Aorta (tissue), 5 donors: Measurements from ENCODE around the gene STK25. TPM values are rescaled to one million over a fixed set of nuclear protein-coding genes. Genes with fewer than 3 reads are reported as not detected.
"Not testable (repeated sequence)": the region's sequence is repeated elsewhere in the genome, so short reads cannot be mapped to it uniquely, and the experiment has no call there.

Experiments
- ATAC-seq: fragments of 200-7000 bp; cut with Tn5 transposase; one replicate; pipeline ENCODE4 v1.9.1; 2022; ENCODE audit warnings: moderate library complexity; ENCODE audit not compliant: low FRiP score
- DNase-seq, 2 donors: peaks; one replicate each; pipeline ENCODE4 v3.0.0-alpha.2; 2020
- H3K27ac ChIP-seq, 2 donors: one replicate each; pipeline ENCODE4 v1.5.1; 2013; ENCODE audit warnings: low read length in 2 of 2, mild to moderate bottlenecking in 2 of 2, moderate library complexity in 2 of 2, control low read depth in 1 of 2, inconsistent platforms in 1 of 2, low read depth in 1 of 2
- H3K27me3 ChIP-seq, 2 donors: one replicate each; pipeline ENCODE4 v1.6.1; 2013; ENCODE audit warnings: control low read depth in 1 of 2, low read length in 1 of 2, mild to moderate bottlenecking in 1 of 2, moderate library complexity in 1 of 2; ENCODE audit not compliant: insufficient read depth in 2 of 2, control insufficient read depth in 1 of 2
- H3K36me3 ChIP-seq, 2 donors: one replicate each; pipeline ENCODE4 v1.6.1; 2013; ENCODE audit warnings: control low read depth in 1 of 2, low read length in 1 of 2, mild to moderate bottlenecking in 1 of 2; ENCODE audit not compliant: insufficient read depth in 2 of 2, control insufficient read depth in 1 of 2
- H3K4me1 ChIP-seq, 2 donors: one replicate each; pipeline ENCODE4 v1.6.1; 2013; ENCODE audit warnings: low read length in 2 of 2, control low read depth in 1 of 2, mild to moderate bottlenecking in 1 of 2, moderate library complexity in 1 of 2; ENCODE audit not compliant: insufficient read depth in 2 of 2, control insufficient read depth in 1 of 2
- H3K4me3 ChIP-seq, 2 donors: one replicate each; pipeline ENCODE4 v1.5.1; 2013; ENCODE audit warnings: low read length in 2 of 2, control low read depth in 1 of 2, mild to moderate bottlenecking in 1 of 2
- H3K9me3 ChIP-seq: one replicate; pipeline ENCODE4 v1.6.1; 2013; ENCODE audit warnings: mild to moderate bottlenecking, low read length; ENCODE audit not compliant: control insufficient read depth
- WGBS, 2 donors: extraction: QIAGEN DNeasy Blood & Tissue Kit; methylation state at CpG; one replicate each; pipeline ENCODE4 v1.1.7; 2013; 5-methylcytosine and 5-hydroxymethylcytosine counted together
- intact Hi-C, 2 donors: fragments of 100-400 bp; cut with DNase I; formaldehyde crosslinking; loops; one replicate each; pipeline versions ENCODE4 v1.14.2 to v1.15.0; 2022
- polyA plus RNA-seq, 2 donors: library from polyadenylated mRNA; stranded (reverse); fragments of 200-250 nt; gene quantifications; one replicate each; pipeline ENCODE4 v1.2.3, GENCODE V29; 2013
- total RNA-seq, 2 donors: library from RNA; stranded (reverse); fragmentation: NEBNext Ultra II Directional; extraction: Animal tissue kit (Norgen Biotek cat#: 25700); gene quantifications; one replicate each; pipeline ENCODE4 v1.2.1, GENCODE V29; 2021
- donor health status: healthy with polysubstance abuse.
- donor health status: Bipolar disorder and iron deficiency.
- donor health status: DM: no; HTN: no; CAD: no.
- donor health status: DM: no; HTN: no; CAD: no.
- donor health status: DM: yes; HTN: yes; CAD: no.

The STK25 gene
- total and polyA plus RNA-seq, 4 donors = 85.1 to 261 (median 121) TPM

- H3K4me3 ChIP-seq, DNase-seq: not testable (repeated sequence)
- 91 to 95% methylated on average over 11 of the region's 11 CpGs for WGBS, 2 donors
Measured at GRCh38 chr2:241506317-241506716, 2.1 kb downstream of the STK25 start.

GRCh38 chr2:241505781-241506201, 2.6 kb downstream of the STK25 start:
- ATAC-seq = no peak
- no peaks in the 10 kb centered on the region for H3K4me1 ChIP-seq

More at GRCh38 chr2:241506317-241506716, 2.1 kb downstream of the STK25 start:
- not testable (repeated sequence) for H3K9me3 ChIP-seq, H3K36me3 ChIP-seq, H3K4me1 ChIP-seq, ATAC-seq, H3K27me3 ChIP-seq, H3K27ac ChIP-seq
- intact Hi-C loops = loop anchor here in 1 of 2 donors (5.0 kb wide), 2 partner anchors 56 to 106 kb away; no protein-coding TSS in a partner anchor

DNA sequence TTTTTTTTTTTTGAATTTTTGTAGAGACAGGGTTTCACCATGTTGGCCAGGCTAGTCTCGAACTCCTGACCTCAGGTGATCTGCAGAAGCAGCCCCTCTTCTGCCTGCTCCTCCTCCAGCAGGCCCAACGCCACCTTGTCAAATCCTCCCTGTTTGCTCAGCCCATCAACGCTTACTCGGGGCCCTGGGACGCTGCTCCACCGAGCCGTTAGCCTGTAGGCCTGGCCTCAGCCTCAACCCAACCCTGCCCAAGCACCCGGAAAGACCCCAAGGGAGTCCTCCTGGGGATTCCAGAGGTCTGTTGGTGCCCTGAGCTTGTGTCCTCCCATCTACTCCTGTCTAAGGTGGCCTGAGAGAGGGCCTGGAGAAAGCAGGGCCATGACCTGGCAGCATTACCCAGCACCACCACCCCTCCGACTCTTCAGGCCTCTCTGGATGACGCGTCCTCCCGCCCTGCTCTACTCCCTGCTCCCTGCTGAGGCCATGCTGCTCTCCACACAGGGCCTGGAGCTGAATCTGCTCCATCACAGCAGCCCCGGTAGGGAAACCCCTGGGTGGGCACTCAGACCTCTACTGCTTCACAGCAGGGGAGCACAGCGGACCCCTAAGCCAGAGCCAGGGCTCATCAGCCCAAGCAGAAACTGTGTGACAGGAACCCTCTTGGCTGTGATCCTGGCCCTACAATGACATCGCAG, 3.2 kb downstream of the STK25 start:
- Histone ChIP-seq H3K4me3 (no peak overlapping the region), H3K36me3 (no peaks in the 10 kb centered on the region), H3K9me3 (no peaks in the 10 kb centered on the region), H3K27ac (no peak overlapping the region), H3K4me1 (no peaks in the 10 kb centered on the region), H3K27me3 (no peaks in the 10 kb centered on the region)
- DNase-seq (no peak), ATAC-seq (no peak)
- intact Hi-C loops = loop anchor here in 1 of 2 donors (5.0 kb wide), 2 partner anchors 57 to 107 kb away; no protein-coding TSS in a partner anchor
- 83 to 87% methylated on average over 15 of the region's 15 CpGs for WGBS, 2 donors

More at GRCh38 chr2:241505781-241506201, 2.6 kb downstream of the STK25 start:
- H3K4me3 ChIP-seq = no peak overlapping the region
- no peak overlapping the region for H3K27ac ChIP-seq
- no peaks in the 10 kb centered on the region for H3K27me3 ChIP-seq
- intact Hi-C loops = loop anchor here in 1 of 2 donors (5.0 kb wide), 2 partner anchors 57 to 107 kb away; no protein-coding TSS in a partner anchor
- 85 to 88% methylated on average over 7 of the region's 7 CpGs for WGBS, 2 donors
- DNase-seq = no peak
- no peaks in the 10 kb centered on the region for H3K9me3 ChIP-seq
- H3K36me3 ChIP-seq = no peaks in the 10 kb centered on the region

- Histone ChIP-seq H3K27me3 (no peaks in the 10 kb centered on the region), H3K27ac (no peak overlapping the region), H3K36me3 (no peaks in the 10 kb centered on the region), H3K4me1 (no peaks in the 10 kb centered on the region), H3K4me3 (no peak overlapping the region), H3K9me3 (no peaks in the 10 kb centered on the region)
- DNase-seq (no peak), ATAC-seq (no peak)
- intact Hi-C loops = no loop called here
- WGBS, 2 donors = 81 to 85% methylated on average over 12 of the region's 12 CpGs
Measured at GRCh38 chr2:241503776-241504392, 4.5 kb downstream of the STK25 start.

DNA sequence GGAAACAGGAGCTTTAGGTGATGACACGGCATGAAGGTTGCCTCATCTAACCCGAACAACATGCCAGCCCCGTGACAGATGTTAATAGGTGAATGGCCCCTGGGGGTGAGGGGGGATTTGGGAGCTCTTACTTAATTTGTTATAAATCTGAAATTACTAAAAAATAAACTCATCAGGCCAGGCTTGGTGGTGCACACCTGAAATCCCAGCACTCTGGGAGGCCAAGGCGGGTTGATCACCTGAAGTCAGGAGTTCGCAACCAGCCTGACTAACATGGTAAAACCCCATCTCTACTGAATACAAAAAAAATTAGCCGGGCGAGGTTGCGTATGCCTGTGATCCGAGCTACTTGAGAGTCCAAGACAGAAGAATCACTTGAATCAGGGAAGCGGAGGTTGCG, 6.1 kb downstream of the STK25 start:
- Histone ChIP-seq H3K4me1 (no peaks in the 10 kb centered on the region), H3K27me3 (no peaks in the 10 kb centered on the region), H3K27ac (no peak overlapping the region), H3K9me3 (no peaks in the 10 kb centered on the region), H3K4me3 (no peak overlapping the region), H3K36me3 (no peaks in the 10 kb centered on the region)
- peak in 1 of 2 donors; percentile 51 for DNase-seq
- ATAC-seq = no peak
- 92 to 98% methylated on average over 11 of the region's 11 CpGs for WGBS, 2 donors
- intact Hi-C loops = no loop called here

GRCh38 chr2:241501551-241501950, 6.8 kb downstream of the STK25 start:
- intact Hi-C loops = no loop called here

GRCh38 chr2:241501099-241501541, 7.3 kb downstream of the STK25 start:
- Histone ChIP-seq H3K36me3 (no peaks in the 10 kb centered on the region), H3K27me3 (no peaks in the 10 kb centered on the region), H3K4me1 (no peaks in the 10 kb centered on the region), H3K4me3 (no peak overlapping the region), H3K27ac (no peak overlapping the region), H3K9me3 (no peaks in the 10 kb centered on the region)
- intact Hi-C loops = no loop called here
- ATAC-seq (no peak), DNase-seq (peak in 1 of 2 donors; percentile 62)
- WGBS, 2 donors = 88 to 90% methylated on average over 12 of the region's 12 CpGs

More at GRCh38 chr2:241501551-241501950, 6.8 kb downstream of the STK25 start:
- no peaks in the 10 kb centered on the region for H3K27me3 ChIP-seq
- H3K36me3 ChIP-seq = no peaks in the 10 kb centered on the region
- no peaks in the 10 kb centered on the region for H3K4me1 ChIP-seq
- no peak overlapping the region for H3K27ac ChIP-seq
- H3K4me3 ChIP-seq = no peak overlapping the region
- DNase-seq (peak in 1 of 2 donors; percentile 60), ATAC-seq (no peak)
- no peaks in the 10 kb centered on the region for H3K9me3 ChIP-seq
- WGBS, 2 donors = 93 to 95% methylated on average over 16 to 17 of the region's 17 CpGs

DNA sequence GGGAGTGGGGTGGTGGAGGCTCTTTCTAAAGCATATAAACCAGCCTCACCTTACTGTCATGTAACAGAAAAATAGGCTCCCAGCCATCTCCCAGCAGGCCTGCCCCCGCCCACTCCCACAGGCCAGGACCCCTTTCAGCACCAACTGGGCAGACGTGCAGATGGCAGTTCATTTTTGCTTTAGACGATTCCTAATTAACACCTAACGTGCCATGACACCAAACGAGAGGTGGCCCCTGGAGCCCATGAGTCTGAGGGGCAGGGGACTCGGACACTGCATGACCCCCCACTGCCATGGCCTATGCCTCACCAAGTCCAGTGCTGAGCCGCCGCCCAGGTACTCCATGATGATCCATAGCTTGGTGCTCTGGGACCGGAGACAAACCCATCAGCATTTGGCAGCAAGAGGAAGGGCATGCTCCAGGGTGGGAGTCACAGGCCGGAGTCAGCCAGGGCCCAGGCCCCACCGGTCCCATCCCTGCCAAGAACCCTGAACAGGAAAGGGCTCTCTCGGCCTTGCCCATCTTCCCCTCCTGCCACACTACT, 7.9 kb downstream of the STK25 start:
- intact Hi-C loops = no loop called here

More for the DNA sequence above, 7.9 kb downstream of the STK25 start:
- no peaks in the 10 kb centered on the region for H3K9me3 ChIP-seq
- ATAC-seq (no peak), DNase-seq (peak in 1 of 2 donors; percentile 75)
- 81 to 85% methylated on average over 12 of the region's 12 CpGs for WGBS, 2 donors
- H3K4me1 ChIP-seq = no peaks in the 10 kb centered on the region
- no peak overlapping the region for H3K27ac ChIP-seq
- no peaks in the 10 kb centered on the region for H3K27me3 ChIP-seq
- no peaks in the 10 kb centered on the region for H3K36me3 ChIP-seq
- no peak overlapping the region for H3K4me3 ChIP-seq
